Neural crest cell (in vitro differentiated cells): ENCODE data around the gene NVL. TPM values are rescaled to one million over a fixed set of nuclear protein-coding genes. Genes with fewer than 3 reads are reported as not detected.

Source experiments
- DNase-seq: peaks from one replicate; pipeline ENCODE4 v3.0.0; 2021; ENCODE audit warnings: low read depth, mixed read lengths, low spot score
- H3K27ac Mint-ChIP-seq: one replicate; pipeline ENCODE4 v1.8.0; 2021; ENCODE audit warnings: mild to moderate bottlenecking, mixed read lengths; ENCODE audit not compliant: unreplicated experiment
- H3K27me3 Mint-ChIP-seq: 2 replicates; pipeline ENCODE4 v1.8.0; 2021; ENCODE audit warnings: low read depth, mild to moderate bottlenecking, mixed read lengths
- H3K36me3 Mint-ChIP-seq: 2 replicates; pipeline ENCODE4 v1.8.0; 2021; ENCODE audit warnings: low read depth, mild to moderate bottlenecking, mixed read lengths
- H3K4me1 Mint-ChIP-seq: 2 replicates; pipeline ENCODE4 v1.8.0; 2021; ENCODE audit warnings: mixed read lengths
- H3K4me3 Mint-ChIP-seq: one replicate; pipeline ENCODE4 v1.8.0; 2021; ENCODE audit warnings: mild to moderate bottlenecking, mixed read lengths
- H3K9me3 Mint-ChIP-seq: 2 replicates; pipeline ENCODE4 v1.8.0; 2021; ENCODE audit warnings: mixed read lengths
- CTCF ChIP-seq: fragments of 200-600 bp; sonication (generic); conservative IDR thresholded peaks from 2 replicates; pipeline ENCODE4 v1.5.0; 2021; ENCODE audit warnings: antibody characterized with exemption, mild to moderate bottlenecking
- long read RNA-seq: library from polyadenylated mRNA; unstranded; transcript quantifications from one replicate; pipeline ENCODE4 v2.0.0, GENCODE V29; 2020
- total RNA-seq: library from RNA; stranded (reverse); gene quantifications from 2 replicates; pipeline ENCODE4 v1.2.1, GENCODE V29; 2021

Gene NVL
- total RNA-seq = 51.2 and 53.8 TPM in 2 replicates
- long read RNA-seq, transcript NVL-201 (23 exons, 3,123 nt) = major isoform, 60 of 131 reads
- long read RNA-seq, transcript NVL-203 (22 exons, 2,832 nt) = minor isoform, 12 of 131 reads
- long read RNA-seq, partial matches to known transcripts = 15 of 131 reads
- long read RNA-seq, other reads (novel, unspliced or antisense) = 40 of 131 reads

GRCh38 chr1:224329842-224330753 lies at the start of gene NVL:
Gene NVL (minus strand): TSS chr1:224330172. CDS start chr1:224330127, 45 bp downstream.
- peaks cover 8% of the 10 kb centered on the region for H3K27me3 Mint-ChIP-seq
- peak; percentile 71 for DNase-seq
- H3K4me1 Mint-ChIP-seq = peaks cover 35% of the 10 kb centered on the region
- no peak for TF ChIP-seq CTCF
- H3K4me3 Mint-ChIP-seq = peak within 1 kb of the TSS; percentile 97
- H3K36me3 Mint-ChIP-seq = no peaks in the 10 kb centered on the region
- no peaks in the 10 kb centered on the region for H3K9me3 Mint-ChIP-seq
- H3K27ac Mint-ChIP-seq = peak within 1 kb of the TSS; percentile 100

GRCh38 chr1:224378855-224379631 lies 49.1 kb upstream of the NVL start:
- no peak for DNase-seq
- no peak for TF ChIP-seq CTCF
- no peaks in the 10 kb centered on the region for H3K27me3 Mint-ChIP-seq
- peaks cover 3% of the 10 kb centered on the region for H3K36me3 Mint-ChIP-seq
- H3K4me1 Mint-ChIP-seq = no peaks in the 10 kb centered on the region
- H3K9me3 Mint-ChIP-seq = no peaks in the 10 kb centered on the region
- H3K27ac Mint-ChIP-seq = peak overlapping the region; percentile 8
- H3K4me3 Mint-ChIP-seq = no peak overlapping the region

- Mint-ChIP-seq H3K27ac (no peak overlapping the region), H3K4me1 (no peaks in the 10 kb centered on the region), H3K27me3 (no peaks in the 10 kb centered on the region), H3K36me3 (peaks cover 5% of the 10 kb centered on the region), H3K4me3 (no peak overlapping the region), H3K9me3 (no peaks in the 10 kb centered on the region)
- DNase-seq = no peak
- no peak for TF ChIP-seq CTCF
Measured at GRCh38 chr1:224377676-224378006, 47.7 kb upstream of the NVL start.

GRCh38 chr1:224375059-224375458 lies 45.1 kb upstream of the NVL start:
- Mint-ChIP-seq H3K4me1 (no peaks in the 10 kb centered on the region), H3K27ac (peak overlapping the region; percentile 77), H3K4me3 (no peak overlapping the region), H3K36me3 (peaks cover 15% of the 10 kb centered on the region), H3K27me3 (no peaks in the 10 kb centered on the region), H3K9me3 (no peaks in the 10 kb centered on the region)
- no peak for DNase-seq
- TF ChIP-seq CTCF = no peak

- Mint-ChIP-seq H3K27me3 (no peaks in the 10 kb centered on the region), H3K9me3 (no peaks in the 10 kb centered on the region), H3K4me3 (no peak overlapping the region), H3K4me1 (no peaks in the 10 kb centered on the region), H3K36me3 (peaks cover 15% of the 10 kb centered on the region), H3K27ac (no peak overlapping the region)
- TF ChIP-seq CTCF = no peak
- no peak for DNase-seq
Measured at GRCh38 chr1:224373008-224373590, 43.1 kb upstream of the NVL start.
